Erythroblast (primary cell): ENCODE data around the gene ZP2.

Source experiments
- GATA1 ChIP-seq: IDR thresholded peaks from 2 replicates; pipeline ENCODE4 v1.6.1; 2011; ENCODE audit warnings: low read depth, mild to moderate bottlenecking, control low read depth, low read length, moderate library complexity
- POLR2A ChIP-seq: IDR thresholded peaks from 2 replicates; pipeline ENCODE4 v1.6.1; 2011; ENCODE audit warnings: mild to moderate bottlenecking, low read length

DNA sequence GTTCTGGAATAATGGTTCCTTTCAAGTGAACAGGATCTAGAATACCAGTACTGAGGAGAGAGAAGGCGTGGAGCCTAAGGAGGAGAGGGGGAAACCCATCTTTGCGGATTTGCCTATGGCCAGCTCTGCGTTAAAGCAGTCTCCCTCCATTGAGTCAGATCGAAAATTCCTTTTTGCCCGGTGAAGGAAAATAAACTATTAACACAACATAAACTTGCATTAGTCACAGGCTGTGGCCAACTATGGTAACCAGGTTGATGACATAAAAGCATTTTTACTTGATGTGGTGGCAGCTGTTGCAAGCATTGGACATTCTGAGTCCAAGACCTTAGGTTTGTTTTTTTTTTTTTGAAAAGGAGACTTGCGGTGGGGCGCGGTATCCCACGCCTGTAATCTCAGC lies 44.0 kb downstream of the ZP2 start:
- TF ChIP-seq GATA1 = no peak
- no peak for TF ChIP-seq POLR2A
